BE2C (cell line): ENCODE measurements around the gene COG8.

Source experiments
- DNase-seq: peaks from one replicate; pipeline ENCODE4 v3.0.0-alpha.2; 2020
- H3K27me3 ChIP-seq: fragments of 250-450 bp; sonication (Bioruptor Pico); 2 replicates; pipeline ENCODE4 v1.5.1; 2020; ENCODE audit warnings: mild to moderate bottlenecking
- H3K36me3 ChIP-seq: fragments of 250-450 bp; sonication (Bioruptor Pico); 2 replicates; pipeline ENCODE4 v1.5.1; 2020; ENCODE audit warnings: mild to moderate bottlenecking
- H3K4me1 ChIP-seq: fragments of 250-450 bp; sonication (Bioruptor Pico); 2 replicates; pipeline ENCODE4 v1.5.1; 2020
- H3K4me3 ChIP-seq: 2 replicates; pipeline ENCODE4 v1.5.1; 2011; ENCODE audit warnings: low read depth, low read length
- H3K9me3 ChIP-seq: fragments of 250-450 bp; sonication (Bioruptor Pico); 2 replicates; pipeline ENCODE4 v1.5.1; 2020
- TF ChIP-seq, protein P1 (sequence below): IDR thresholded peaks from 2 replicates; pipeline ENCODE4 v1.5.1; 2012; ENCODE audit warnings: mild to moderate bottlenecking, low read depth, low read length

The COG8 gene

DNA sequence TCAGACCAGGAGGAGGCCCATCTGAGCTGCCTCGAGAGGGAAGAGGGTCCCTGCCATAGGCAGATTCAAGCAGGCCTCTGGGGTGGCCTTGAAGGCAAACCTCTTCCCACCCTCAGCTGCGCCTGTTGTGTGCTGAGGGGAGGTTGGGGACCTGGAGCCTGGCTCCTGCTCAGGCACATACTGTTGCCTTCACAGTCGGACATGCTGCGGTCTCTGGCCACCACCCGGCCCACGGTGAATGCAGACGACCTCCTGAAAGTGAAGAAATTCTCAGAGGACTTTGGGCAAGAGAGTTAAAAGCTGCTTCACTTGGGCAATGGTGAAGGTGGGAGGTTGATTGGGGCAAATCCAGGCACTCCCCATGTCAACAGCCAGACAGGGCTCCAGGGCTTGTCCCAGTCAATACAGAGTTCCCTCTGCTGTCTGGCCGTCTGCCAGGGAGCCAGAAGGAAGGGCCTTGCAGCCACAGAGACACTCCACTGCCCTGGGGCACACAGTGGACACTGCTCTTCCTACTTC, 15.3 kb downstream of the COG8 start:
- H3K9me3 ChIP-seq, result no peaks in the 10 kb centered on the region
- no peak overlapping the region for H3K4me3 ChIP-seq
- no peaks in the 10 kb centered on the region for H3K27me3 ChIP-seq
- TF ChIP-seq, protein P1, sequence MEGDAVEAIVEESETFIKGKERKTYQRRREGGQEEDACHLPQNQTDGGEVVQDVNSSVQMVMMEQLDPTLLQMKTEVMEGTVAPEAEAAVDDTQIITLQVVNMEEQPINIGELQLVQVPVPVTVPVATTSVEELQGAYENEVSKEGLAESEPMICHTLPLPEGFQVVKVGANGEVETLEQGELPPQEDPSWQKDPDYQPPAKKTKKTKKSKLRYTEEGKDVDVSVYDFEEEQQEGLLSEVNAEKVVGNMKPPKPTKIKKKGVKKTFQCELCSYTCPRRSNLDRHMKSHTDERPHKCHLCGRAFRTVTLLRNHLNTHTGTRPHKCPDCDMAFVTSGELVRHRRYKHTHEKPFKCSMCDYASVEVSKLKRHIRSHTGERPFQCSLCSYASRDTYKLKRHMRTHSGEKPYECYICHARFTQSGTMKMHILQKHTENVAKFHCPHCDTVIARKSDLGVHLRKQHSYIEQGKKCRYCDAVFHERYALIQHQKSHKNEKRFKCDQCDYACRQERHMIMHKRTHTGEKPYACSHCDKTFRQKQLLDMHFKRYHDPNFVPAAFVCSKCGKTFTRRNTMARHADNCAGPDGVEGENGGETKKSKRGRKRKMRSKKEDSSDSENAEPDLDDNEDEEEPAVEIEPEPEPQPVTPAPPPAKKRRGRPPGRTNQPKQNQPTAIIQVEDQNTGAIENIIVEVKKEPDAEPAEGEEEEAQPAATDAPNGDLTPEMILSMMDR, result no peak
- H3K4me1 ChIP-seq, result peaks cover 10% of the 10 kb centered on the region
- DNase-seq, result peak; percentile 76
- H3K36me3 ChIP-seq, result peaks cover 94% of the 10 kb centered on the region

DNA sequence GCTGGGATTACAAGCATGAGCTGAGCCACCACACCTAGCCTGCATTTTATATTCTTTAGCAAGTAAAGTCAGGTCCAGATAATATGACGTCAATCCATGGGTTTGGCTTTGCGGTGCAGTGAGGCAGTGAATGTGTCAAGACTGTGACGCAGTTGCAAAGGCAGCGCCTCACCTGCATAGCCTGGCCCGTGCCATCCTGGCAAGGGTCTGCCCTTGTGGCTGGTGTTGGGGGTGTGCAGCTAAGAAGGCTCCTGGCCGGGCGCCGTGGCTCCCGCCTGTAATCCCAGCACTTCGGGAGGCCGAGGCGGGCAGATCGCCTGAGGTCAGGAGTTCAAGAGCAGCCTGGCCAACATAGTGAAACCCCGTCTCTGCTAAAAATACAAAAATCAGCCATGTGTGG, 15.9 kb downstream of the COG8 start:
- no peak for DNase-seq
- H3K4me1 ChIP-seq, result peaks cover 10% of the 10 kb centered on the region
- H3K9me3 ChIP-seq, result no peaks in the 10 kb centered on the region
- H3K4me3 ChIP-seq, result no peak overlapping the region
- H3K36me3 ChIP-seq, result peaks cover 95% of the 10 kb centered on the region
- no peaks in the 10 kb centered on the region for H3K27me3 ChIP-seq
- TF ChIP-seq, protein P1, result no peak

DNA sequence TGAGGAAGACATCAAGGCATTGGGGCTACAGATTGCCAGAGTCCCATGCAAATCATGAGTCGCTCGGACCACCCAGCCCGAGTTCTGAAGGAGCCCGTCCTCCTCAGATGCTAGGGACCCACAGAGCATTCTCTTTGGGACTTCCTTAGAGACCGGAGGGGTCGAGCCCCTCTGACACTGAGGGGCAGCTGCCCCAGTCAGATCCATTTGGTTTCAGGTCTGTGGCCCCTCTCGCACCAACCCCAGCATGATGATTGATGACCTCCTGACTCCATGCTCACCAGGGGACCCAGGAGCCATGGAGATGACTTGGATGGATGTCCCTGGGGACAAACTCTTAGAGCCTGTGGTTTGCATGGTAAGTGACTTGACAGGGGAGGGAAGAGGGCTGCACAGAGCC, 17.0 kb downstream of the COG8 start:
- no peak overlapping the region for H3K4me3 ChIP-seq
- DNase-seq, result no peak

DNA sequence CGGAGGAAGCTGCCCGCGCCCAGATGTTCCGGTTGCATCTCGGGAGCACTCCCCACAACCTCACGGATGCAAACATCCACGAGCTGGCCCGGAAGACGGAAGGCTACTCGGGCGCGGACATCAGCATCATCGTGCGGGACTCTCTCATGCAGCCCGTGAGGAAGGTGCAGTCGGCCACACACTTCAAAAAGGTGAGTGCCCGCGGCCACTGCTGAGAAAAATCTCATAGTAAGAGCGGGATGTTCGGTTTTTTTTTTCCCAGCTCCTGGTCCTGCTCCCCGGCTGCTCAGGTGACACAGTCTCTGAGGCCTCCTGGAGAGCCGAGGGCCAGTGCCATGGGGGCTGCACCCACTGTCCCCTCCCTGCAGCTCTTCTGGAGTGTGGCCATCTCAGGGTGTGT, 18.3 kb downstream of the COG8 start:
- no peaks in the 10 kb centered on the region for H3K9me3 ChIP-seq
- H3K4me3 ChIP-seq, result no peak overlapping the region
- peaks cover 10% of the 10 kb centered on the region for H3K4me1 ChIP-seq
- no peak for DNase-seq
- TF ChIP-seq, protein P1, result no peak
- H3K36me3 ChIP-seq, result peaks cover 91% of the 10 kb centered on the region
- H3K27me3 ChIP-seq, result no peaks in the 10 kb centered on the region

More for the DNA sequence above, 17.0 kb downstream of the COG8 start:
- Histone ChIP-seq H3K36me3 (peaks cover 89% of the 10 kb centered on the region), H3K9me3 (no peaks in the 10 kb centered on the region), H3K4me1 (peaks cover 10% of the 10 kb centered on the region), H3K27me3 (no peaks in the 10 kb centered on the region)
- TF ChIP-seq, protein P1, result no peak

DNA sequence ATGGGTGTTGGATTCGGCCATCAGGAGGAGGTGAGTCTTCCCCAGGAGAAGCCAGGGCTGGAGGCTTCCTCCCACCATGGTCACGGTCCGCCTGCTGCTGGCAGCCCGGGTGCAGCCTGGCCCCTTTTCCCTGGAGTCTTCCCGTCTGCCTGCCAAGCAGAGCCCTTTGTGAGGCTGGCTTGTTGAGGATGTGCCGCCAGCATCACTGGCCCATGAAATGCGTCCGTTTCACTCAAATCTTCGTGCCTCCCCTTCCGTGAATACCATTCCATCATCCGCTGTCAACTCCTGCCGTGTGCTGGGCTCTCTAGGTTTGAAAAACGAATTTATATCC, 18.7 kb downstream of the COG8 start:
- TF ChIP-seq, protein P1, result no peak
- no peaks in the 10 kb centered on the region for H3K27me3 ChIP-seq
- peaks cover 91% of the 10 kb centered on the region for H3K36me3 ChIP-seq
- no peak overlapping the region for H3K4me3 ChIP-seq
- peaks cover 10% of the 10 kb centered on the region for H3K4me1 ChIP-seq
- DNase-seq, result no peak
- H3K9me3 ChIP-seq, result no peaks in the 10 kb centered on the region

DNA sequence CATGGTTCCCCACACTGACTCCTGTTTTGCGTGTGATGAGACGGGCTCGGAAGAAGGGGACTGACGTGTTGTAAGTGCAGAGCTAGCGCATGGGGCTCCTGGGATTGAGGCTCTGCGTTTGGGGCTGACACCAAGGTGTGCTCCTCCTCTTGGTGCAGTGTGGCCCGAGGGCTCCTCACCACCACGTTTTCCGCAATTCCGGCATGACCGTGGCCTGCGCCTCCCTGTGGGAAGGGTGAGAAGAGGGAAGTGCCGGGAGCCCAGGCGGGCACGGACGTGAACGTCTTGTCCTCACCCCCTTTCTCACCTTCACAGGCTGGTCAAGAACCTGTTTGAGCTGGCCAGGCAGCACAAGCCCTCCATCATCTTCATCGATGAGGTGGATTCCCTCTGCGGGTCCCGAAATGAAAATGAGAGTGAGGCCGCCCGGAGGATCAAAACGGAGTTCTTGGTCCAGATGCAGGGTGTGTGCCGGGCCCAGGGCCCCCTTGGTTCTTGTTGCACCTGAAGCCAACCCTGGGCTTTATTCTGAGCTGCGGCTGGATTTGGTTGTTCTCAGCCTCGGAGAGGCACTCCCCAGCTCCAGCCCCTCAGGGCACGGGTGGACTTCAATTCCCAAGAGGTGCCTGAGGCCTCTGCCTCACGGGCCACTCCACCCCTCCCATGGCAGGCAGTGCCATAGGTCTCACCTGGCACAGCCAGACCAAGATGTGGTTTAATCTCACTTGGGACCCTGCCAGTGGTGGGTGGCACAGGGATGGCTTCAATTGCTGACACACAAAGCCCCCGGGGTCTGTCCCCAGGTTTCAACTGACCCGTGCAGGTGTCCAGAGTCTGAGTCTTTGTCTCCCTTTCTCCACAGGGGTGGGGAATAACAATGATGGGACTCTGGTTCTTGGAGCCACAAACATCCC, 19.3 kb downstream of the COG8 start:
- H3K27me3 ChIP-seq, result no peaks in the 10 kb centered on the region
- DNase-seq, result no peak
- peaks cover 10% of the 10 kb centered on the region for H3K4me1 ChIP-seq
- peaks cover 93% of the 10 kb centered on the region for H3K36me3 ChIP-seq
- H3K4me3 ChIP-seq, result no peak overlapping the region
- H3K9me3 ChIP-seq, result no peaks in the 10 kb centered on the region
- TF ChIP-seq, protein P1, result no peak
